H1 (cell line): Measurements from ENCODE around the gene RGS9. TPM values are rescaled to one million over a fixed set of nuclear protein-coding genes. Genes with fewer than 3 reads are reported as not detected.

Experiments used
- CTCF ChIA-PET: fragments of 300-600 bp; sonication (Branson Sonifier 250); formaldehyde crosslinking; loops from one replicate; lab custom pipeline; 2021; ENCODE audit not compliant: partially characterized antibody; lab: Charles Lee
- POLR2A ChIA-PET: fragments of 300-600 bp; sonication (Branson Sonifier 250); formaldehyde crosslinking; loops from one replicate; lab custom pipeline; 2021; ENCODE audit warnings: inconsistent platforms; ENCODE audit not compliant: partially characterized antibody; lab: Charles Lee
- DNase-seq, 2 experiments: peaks; one replicate each; pipeline versions ENCODE4 v3.0.0 to v3.0.0-alpha.2; 2010 to 2022; ENCODE audit warnings: low spot score in 2 of 2, low read depth in 1 of 2, mixed read lengths in 1 of 2
- FAIRE-seq: peaks from 2 replicates; lab custom pipeline; 2011; peaks lifted over from hg19 to GRCh38; lab: Jason Lieb, UNC
- H2AFZ ChIP-seq: 2 replicates; pipeline ENCODE4 v1.8.1; 2012; ENCODE audit warnings: low read length, inconsistent platforms
- H2AK5ac ChIP-seq: 2 replicates; pipeline ENCODE4 v1.6.1; 2013; ENCODE audit warnings: low read depth, low read length
- H2BK120ac ChIP-seq: replicated peaks from 2 replicates; pipeline ENCODE3; 2013; ENCODE audit warnings: low read depth, low read length, inconsistent platforms
- H2BK12ac ChIP-seq: 2 replicates; pipeline ENCODE4 v1.6.1; 2013; ENCODE audit warnings: low read depth, low read length
- H2BK15ac ChIP-seq: 2 replicates; pipeline ENCODE4 v1.6.1; 2013; ENCODE audit warnings: low read length
- H2BK20ac ChIP-seq: 2 replicates; pipeline ENCODE4 v1.6.1; 2013; ENCODE audit warnings: low read length
- H2BK5ac ChIP-seq: 2 replicates; pipeline ENCODE4 v1.6.1; 2013; ENCODE audit warnings: low read depth, low read length
- H3K14ac ChIP-seq: 2 replicates; pipeline ENCODE4 v1.6.1; 2013; ENCODE audit warnings: inconsistent platforms; ENCODE audit not compliant: insufficient read length
- H3K18ac ChIP-seq: 2 replicates; pipeline ENCODE4 v1.6.1; 2013; ENCODE audit warnings: low read length; ENCODE audit errors: extremely low read depth
- H3K23ac ChIP-seq: 2 replicates; pipeline ENCODE4 v1.6.1; 2013; ENCODE audit warnings: inconsistent platforms; ENCODE audit not compliant: insufficient read length
- H3K23me2 ChIP-seq: 2 replicates; pipeline ENCODE4 v1.6.1; 2013; ENCODE audit warnings: low read depth, low read length
- H3K27ac ChIP-seq: 2 replicates; pipeline ENCODE4 v1.6.1; 2011; ENCODE audit warnings: low read depth, low read length, inconsistent platforms
- H3K27me3 ChIP-seq, 4 experiments: replicated peaks in 1 of 4; 1 replicate in 1 of 4; 2 replicates in 3 of 4; pipeline versions ENCODE4 v1.6.1 to v1.8.1; 2011 to 2013; ENCODE audit warnings: low read length in 3 of 4, mild to moderate bottlenecking in 3 of 4, inconsistent platforms in 2 of 4, mixed read lengths in 2 of 4, moderate library complexity in 1 of 4; ENCODE audit not compliant: control insufficient read depth in 3 of 4, insufficient read depth in 3 of 4; ENCODE audit errors: extremely low read depth in 1 of 4
- H3K36me3 ChIP-seq, 4 experiments: 2 replicates each; pipeline versions ENCODE4 v1.6.1 to v1.8.1; 2011 to 2013; ENCODE audit warnings: mild to moderate bottlenecking in 4 of 4, low read length in 3 of 4, moderate library complexity in 2 of 4, control low read depth in 1 of 4, inconsistent platforms in 1 of 4; ENCODE audit not compliant: insufficient read depth in 4 of 4, control insufficient read depth in 2 of 4
- H3K4ac ChIP-seq: replicated peaks from 2 replicates; pipeline ENCODE3; 2013; ENCODE audit warnings: low read length, low read depth, mixed read lengths, inconsistent platforms; ENCODE audit not compliant: insufficient read length
- H3K4me1 ChIP-seq, 4 experiments: replicated peaks in 1 of 4; 1 replicate in 1 of 4; 2 replicates in 3 of 4; pipeline versions ENCODE4 v1.6.1 to v1.8.1; 2011 to 2013; ENCODE audit warnings: low read length in 3 of 4, inconsistent platforms in 2 of 4, mixed read lengths in 1 of 4; ENCODE audit not compliant: insufficient read depth in 4 of 4, control insufficient read depth in 3 of 4
- H3K4me2 ChIP-seq, 2 experiments: 2 replicates each; pipeline versions ENCODE4 v1.6.1 to v1.8.1; 2011 to 2013; ENCODE audit warnings: low read depth in 2 of 2, low read length in 2 of 2, control low read depth in 1 of 2, inconsistent platforms in 1 of 2, mild to moderate bottlenecking in 1 of 2; ENCODE audit not compliant: insufficient read depth in 1 of 2
- H3K4me3 ChIP-seq, 4 experiments: fragments of 200-600, 300-600 bp in 1 of 4; sonication (generic), shearing (Covaris generic), sonication (Bioruptor Twin) in 1 of 4; 2 replicates each; pipeline versions ENCODE4 v1.5.1 to v1.8.1; 2011 to 2016; ENCODE audit warnings: low read length in 4 of 4, low read depth in 3 of 4, control low read depth in 2 of 4, inconsistent platforms in 2 of 4, mild to moderate bottlenecking in 2 of 4, mixed read lengths in 1 of 4, moderate library complexity in 1 of 4; ENCODE audit not compliant: insufficient read depth in 2 of 4; ENCODE audit errors: extremely low read depth in 1 of 4
- H3K56ac ChIP-seq: replicated peaks from 2 replicates; pipeline ENCODE3; 2013; ENCODE audit warnings: low read depth, mild to moderate bottlenecking, mixed read lengths, low read length, inconsistent platforms; ENCODE audit not compliant: insufficient read length
- H3K79me1 ChIP-seq: 2 replicates; pipeline ENCODE4 v1.6.1; 2013; ENCODE audit warnings: low read depth, low read length, control low read depth
- H3K79me2 ChIP-seq, 2 experiments: 2 replicates each; pipeline versions ENCODE4 v1.6.1 to v1.8.1; 2012 to 2013; ENCODE audit warnings: low read length in 2 of 2, mild to moderate bottlenecking in 2 of 2, inconsistent platforms in 1 of 2; ENCODE audit not compliant: insufficient read depth in 2 of 2, control insufficient read depth in 1 of 2
- H3K9ac ChIP-seq, 4 experiments: replicated peaks in 1 of 4; 1 replicate in 1 of 4; 2 replicates in 3 of 4; pipeline versions ENCODE4 v1.6.1 to v1.8.1; 2011 to 2013; ENCODE audit warnings: low read depth in 3 of 4, low read length in 3 of 4, control low read depth in 2 of 4, mild to moderate bottlenecking in 2 of 4, moderate library complexity in 2 of 4, inconsistent platforms in 1 of 4; ENCODE audit errors: extremely low read depth in 1 of 4
- H3K9me3 ChIP-seq, 2 experiments: 2 replicates each; pipeline versions ENCODE4 v1.6.1 to v1.8.1; 2012 to 2013; ENCODE audit warnings: mild to moderate bottlenecking in 2 of 2, moderate library complexity in 2 of 2, control low read depth in 1 of 2, inconsistent platforms in 1 of 2, low read depth in 1 of 2, low read length in 1 of 2, mixed read lengths in 1 of 2; ENCODE audit not compliant: insufficient read depth in 2 of 2
- H4K20me1 ChIP-seq, 2 experiments: replicated peaks in 1 of 2; 2 replicates each; pipeline versions ENCODE3 to v1.8.1; 2011 to 2013; ENCODE audit warnings: inconsistent platforms in 2 of 2, low read length in 2 of 2, mild to moderate bottlenecking in 1 of 2; ENCODE audit not compliant: insufficient read depth in 2 of 2, control insufficient read depth in 1 of 2
- H4K5ac ChIP-seq: 2 replicates; pipeline ENCODE4 v1.6.1; 2013; ENCODE audit warnings: low read length, low read depth, mixed read lengths, inconsistent platforms; ENCODE audit not compliant: insufficient read length
- H4K8ac ChIP-seq: 2 replicates; pipeline ENCODE4 v1.8.0; 2013; ENCODE audit warnings: mild to moderate bottlenecking, moderate library complexity, low read length, inconsistent platforms; ENCODE audit not compliant: insufficient read depth; ENCODE audit errors: extremely low read depth
- H4K91ac ChIP-seq: replicated peaks from 2 replicates; pipeline ENCODE3; 2013; ENCODE audit warnings: low read length, mixed read lengths, inconsistent platforms; ENCODE audit not compliant: insufficient read length
- BACH1 ChIP-seq: IDR thresholded peaks from 2 replicates; pipeline ENCODE4 v1.6.1; 2012; ENCODE audit warnings: low read length, improper control_type of control experiment
- BRCA1 ChIP-seq: IDR thresholded peaks from 2 replicates; pipeline ENCODE4 v1.6.1; 2012; ENCODE audit warnings: low read depth, low read length, improper control_type of control experiment
- EP300 ChIP-seq, 2 experiments: IDR thresholded peaks; 1 replicate in 1 of 2; 2 replicates in 1 of 2; pipeline ENCODE4 v1.6.1; 2011 to 2012; ENCODE audit warnings: low read depth in 2 of 2, low read length in 2 of 2, mild to moderate bottlenecking in 2 of 2, borderline replicate concordance in 1 of 2, inconsistent platforms in 1 of 2, moderate library complexity in 1 of 2
- GABPA ChIP-seq: IDR thresholded peaks from 2 replicates; pipeline ENCODE4 v1.6.1; 2011; ENCODE audit warnings: mild to moderate bottlenecking, low read length, moderate library complexity, borderline replicate concordance; ENCODE audit not compliant: insufficient read depth
- NANOG ChIP-seq: IDR thresholded peaks from 2 replicates; pipeline ENCODE4 v1.6.1; 2011; ENCODE audit warnings: low read length, low read depth, mild to moderate bottlenecking, inconsistent platforms; ENCODE audit not compliant: insufficient read depth, poor library complexity, severe bottlenecking
- POLR2AphosphoS5 ChIP-seq: IDR thresholded peaks from 2 replicates; pipeline ENCODE4 v1.6.1; 2011; ENCODE audit warnings: low read depth, low read length
- whole genome bisulfite sequencing, 2 experiments: shearing (Covaris generic) in 1 of 2; methylation state at CpG; one replicate each; pipeline versions ENCODE4 v1.1.6 to v1.1.7; 2013 to 2015; ENCODE audit warnings: low lambda C conversion rate in 2 of 2, mixed read lengths in 2 of 2, inconsistent platforms in 1 of 2, low coverage in 1 of 2, missing lambda C conversion rate in 1 of 2; ENCODE audit not compliant: insufficient replicate concordance in 2 of 2, insufficient coverage in 1 of 2, insufficient read length in 1 of 2; ENCODE audit errors: extremely low coverage in 1 of 2, missing lambda C conversion rate in 1 of 2; 5-methylcytosine and 5-hydroxymethylcytosine counted together
- polyA plus RNA-seq, 7 experiments: library from polyadenylated mRNA; depleted of rRNA in 3 of 7; stranded (reverse) in 5 of 7; unstranded in 2 of 7; fragments of >200 nt in 5 of 7; fragments of 200-250 nt in 2 of 7; gene quantifications; 1 replicate in 5 of 7; 2 replicates in 1 of 7; 4 replicates in 1 of 7; pipeline versions ENCODE4 v1.2.1 to v1.2.3, GENCODE V29; 2011 to 2013; ENCODE audit warnings: missing spikeins in 2 of 7, mixed read lengths in 2 of 7
- total RNA-seq: library from RNA; stranded (reverse); fragmentation: NEBNext Ultra II Directional; extraction: Animal tissue kit (Norgen Biotek cat#: 25700); gene quantifications from 2 replicates; pipeline ENCODE4 v1.2.1, GENCODE V29; 2021
- TF ChIP-seq, protein P1 (sequence below), 3 experiments: IDR thresholded peaks; 1 replicate in 2 of 3; 2 replicates in 1 of 3; pipeline versions ENCODE4 v1.5.1 to v1.6.1; 2011; ENCODE audit warnings: low read length in 3 of 3, mild to moderate bottlenecking in 3 of 3, inconsistent platforms in 2 of 3, low read depth in 1 of 3, moderate library complexity in 1 of 3; ENCODE audit not compliant: insufficient read depth in 1 of 3; ENCODE audit errors: control extremely low read depth in 1 of 3

The RGS9 gene
- total and polyA plus RNA-seq, 2 of the 8 experiments (the other 6 are each of a cell fraction or from before 2014, with no cell fraction given): 8.9 to 20.5 TPM

DNA sequence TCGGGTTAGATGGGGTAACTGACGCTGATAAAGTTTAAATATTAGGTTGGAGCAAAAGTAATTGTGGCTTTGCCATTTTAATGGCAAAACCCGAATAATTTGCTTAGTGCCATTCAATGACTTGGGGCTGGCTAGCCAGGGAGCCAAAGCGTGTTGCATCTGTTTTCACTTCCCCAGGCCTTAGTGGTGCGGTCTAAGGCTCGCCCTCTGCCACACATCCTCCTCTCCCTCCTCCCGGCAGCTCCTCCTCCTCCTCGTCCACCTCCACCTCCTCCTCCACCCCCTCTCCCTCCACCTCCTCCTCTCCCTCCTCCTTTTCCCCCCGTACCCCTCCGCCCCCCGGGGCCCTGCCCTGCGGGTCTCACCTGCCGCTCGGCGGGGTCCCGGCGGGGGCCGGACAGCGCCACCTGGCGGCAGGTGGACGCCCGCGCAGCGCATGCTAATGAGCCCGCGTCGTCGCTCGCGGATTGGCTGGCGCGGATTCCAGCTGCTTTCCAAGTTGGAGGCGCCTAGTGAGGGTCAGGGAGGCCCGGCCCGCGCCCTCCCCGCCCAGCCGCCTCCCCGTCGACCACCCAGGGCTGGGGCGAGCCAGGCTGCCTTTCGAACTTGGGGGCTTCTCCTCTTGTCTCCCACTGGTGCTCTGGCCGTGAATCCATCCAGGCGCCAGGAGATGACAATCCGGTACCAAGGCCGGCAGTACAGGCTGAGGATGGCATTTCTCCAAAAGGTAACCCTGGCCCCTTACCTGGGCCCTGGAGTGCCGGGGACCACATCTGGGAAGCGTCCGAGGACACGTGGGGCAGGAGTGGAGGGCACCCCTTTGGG is 36.6 kb upstream of the RGS9 start:
- POLR2A ChIA-PET: interaction anchor here (0.6 to 0.7 kb wide), 2 partner anchors 83 to 179 kb away, joined by 4 read pairs; no protein-coding TSS in a partner anchor
- Histone ChIP-seq H3K27ac (no peak overlapping the region), H3K4me3 (peak overlapping the region; percentile 38 to 66 (median 56)), H4K20me1 (peaks cover 0 to 1% of the 10 kb centered on the region in 2 experiments), H3K79me2 (no peaks in the 10 kb centered on the region), H2AFZ (peak overlapping the region; percentile 73), H2BK15ac (0 out of 2 replicates have a peak overlapping the region, but pooled peaks have one; percentile 61), H3K4me1 (peaks cover 0 to 6% (median 3%) of the 10 kb centered on the region in 4 experiments; a peak in 2 of 7 replicates), H4K5ac (peak overlapping the region; percentile 15), H3K4ac (no peak overlapping the region), H3K9ac (peak overlapping the region in 3 of 4 experiments; percentile 13 to 25 (median 17); a peak in 3 of 7 replicates), H2BK120ac (no peak overlapping the region), H3K23me2 (peaks cover 8% of the 10 kb centered on the region; the same call in 1 of the 2 replicates), H2BK12ac (peak overlapping the region; percentile 39; the same call in 1 of the 2 replicates), H3K14ac (no peak overlapping the region), H2AK5ac (no peak overlapping the region), H4K91ac (peak overlapping the region; percentile 39), H3K9me3 (no peaks in the 10 kb centered on the region), H3K56ac (no peak overlapping the region), H3K23ac (no peak overlapping the region), H3K18ac (peak overlapping the region; percentile 66), H2BK5ac (peak overlapping the region; percentile 66; the same call in 1 of the 2 replicates), H4K8ac (peak overlapping the region; percentile 88; the same call in 1 of the 2 replicates), H3K36me3 (no peaks in the 10 kb centered on the region), H2BK20ac (no peak overlapping the region), H3K79me1 (no peaks in the 10 kb centered on the region), H3K27me3 (no peaks in the 10 kb centered on the region), H3K4me2 (peak overlapping the region; percentile 61 to 89)
- 19% methylated on average over 27 of the region's 50 CpGs; no CpG with 5 or more reads in 1 of the 2 experiments for WGBS, 2 experiments
- peak; percentile 63 to 93 for DNase-seq
- CTCF ChIA-PET: interaction anchor here (0.6 to 8.1 kb wide), 23 partner anchors 8 to 159 kb away, joined by 3 to 64 read pairs (median 5); partner anchors contain the start of gene RGS9
- FAIRE-seq: no peak
- TF ChIP-seq BRCA1 (no peak), GABPA (no peak), NANOG (peak; percentile 51), POLR2AphosphoS5 (no peak), BACH1 (no peak), EP300 (IDR thresholded peaks at IDR 0.05; ENCODE audit: borderline replicate concordance in 1 of 2, low read depth in 2 of 2, low read length in 2 of 2) (0 out of 3 replicates have a peak, but pooled peaks of 1 of the 2 experiments have one; percentile 35)
- TF ChIP-seq, protein P1, sequence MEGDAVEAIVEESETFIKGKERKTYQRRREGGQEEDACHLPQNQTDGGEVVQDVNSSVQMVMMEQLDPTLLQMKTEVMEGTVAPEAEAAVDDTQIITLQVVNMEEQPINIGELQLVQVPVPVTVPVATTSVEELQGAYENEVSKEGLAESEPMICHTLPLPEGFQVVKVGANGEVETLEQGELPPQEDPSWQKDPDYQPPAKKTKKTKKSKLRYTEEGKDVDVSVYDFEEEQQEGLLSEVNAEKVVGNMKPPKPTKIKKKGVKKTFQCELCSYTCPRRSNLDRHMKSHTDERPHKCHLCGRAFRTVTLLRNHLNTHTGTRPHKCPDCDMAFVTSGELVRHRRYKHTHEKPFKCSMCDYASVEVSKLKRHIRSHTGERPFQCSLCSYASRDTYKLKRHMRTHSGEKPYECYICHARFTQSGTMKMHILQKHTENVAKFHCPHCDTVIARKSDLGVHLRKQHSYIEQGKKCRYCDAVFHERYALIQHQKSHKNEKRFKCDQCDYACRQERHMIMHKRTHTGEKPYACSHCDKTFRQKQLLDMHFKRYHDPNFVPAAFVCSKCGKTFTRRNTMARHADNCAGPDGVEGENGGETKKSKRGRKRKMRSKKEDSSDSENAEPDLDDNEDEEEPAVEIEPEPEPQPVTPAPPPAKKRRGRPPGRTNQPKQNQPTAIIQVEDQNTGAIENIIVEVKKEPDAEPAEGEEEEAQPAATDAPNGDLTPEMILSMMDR (IDR thresholded peaks at IDR 0.05; ENCODE audit: control extremely low read depth in 1 of 3, insufficient read depth in 1 of 3, low read depth in 1 of 3, low read length in 3 of 3): peak; percentile 75 to 86 (median 82)
